Neural crest cell (in vitro differentiated cells): ENCODE measurements around the gene TIMM13. TPM values are rescaled to one million over a fixed set of nuclear protein-coding genes. Genes with fewer than 3 reads are reported as not detected.
"Not testable (repeated sequence)": the region's sequence is repeated elsewhere in the genome, so short reads cannot be mapped to it uniquely, and the experiment has no call there.

Experiments used
- DNase-seq: peaks from one replicate; pipeline ENCODE4 v3.0.0; 2021; ENCODE audit warnings: low read depth, mixed read lengths, low spot score
- H3K27ac Mint-ChIP-seq: one replicate; pipeline ENCODE4 v1.8.0; 2021; ENCODE audit warnings: mild to moderate bottlenecking, mixed read lengths; ENCODE audit not compliant: unreplicated experiment
- H3K27me3 Mint-ChIP-seq: 2 replicates; pipeline ENCODE4 v1.8.0; 2021; ENCODE audit warnings: low read depth, mild to moderate bottlenecking, mixed read lengths
- H3K36me3 Mint-ChIP-seq: 2 replicates; pipeline ENCODE4 v1.8.0; 2021; ENCODE audit warnings: low read depth, mild to moderate bottlenecking, mixed read lengths
- H3K4me1 Mint-ChIP-seq: 2 replicates; pipeline ENCODE4 v1.8.0; 2021; ENCODE audit warnings: mixed read lengths
- H3K4me3 Mint-ChIP-seq: one replicate; pipeline ENCODE4 v1.8.0; 2021; ENCODE audit warnings: mild to moderate bottlenecking, mixed read lengths
- H3K9me3 Mint-ChIP-seq: 2 replicates; pipeline ENCODE4 v1.8.0; 2021; ENCODE audit warnings: mixed read lengths
- total RNA-seq: library from RNA; stranded (reverse); gene quantifications from 2 replicates; pipeline ENCODE4 v1.2.1, GENCODE V29; 2021
- TF ChIP-seq, protein P1 (sequence below): fragments of 200-600 bp; sonication (generic); conservative IDR thresholded peaks from 2 replicates; pipeline ENCODE4 v1.5.0; 2021; ENCODE audit warnings: antibody characterized with exemption, mild to moderate bottlenecking

The TIMM13 gene
- total RNA-seq, 1 donor from 2014 or later, result 145 TPM

DNA sequence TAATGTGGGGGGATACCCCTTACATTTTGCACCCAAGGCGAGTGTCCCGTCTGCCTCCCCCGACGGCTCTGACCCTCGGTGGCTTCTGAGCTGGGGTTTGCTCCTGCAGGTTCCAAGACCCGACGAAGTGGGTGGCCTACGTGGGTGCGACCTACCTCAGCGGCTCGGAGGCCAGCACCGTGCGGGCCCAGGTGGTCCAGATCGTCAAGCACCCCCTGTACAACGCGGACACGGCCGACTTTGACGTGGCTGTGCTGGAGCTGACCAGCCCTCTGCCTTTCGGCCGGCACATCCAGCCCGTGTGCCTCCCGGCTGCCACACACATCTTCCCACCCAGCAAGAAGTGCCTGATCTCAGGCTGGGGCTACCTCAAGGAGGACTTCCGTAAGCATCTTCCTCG lies 19.1 kb downstream of the TIMM13 start:
- Mint-ChIP-seq H3K27ac (no peak overlapping the region), H3K4me1 (no peaks in the 10 kb centered on the region), H3K36me3 (no peaks in the 10 kb centered on the region)

DNA sequence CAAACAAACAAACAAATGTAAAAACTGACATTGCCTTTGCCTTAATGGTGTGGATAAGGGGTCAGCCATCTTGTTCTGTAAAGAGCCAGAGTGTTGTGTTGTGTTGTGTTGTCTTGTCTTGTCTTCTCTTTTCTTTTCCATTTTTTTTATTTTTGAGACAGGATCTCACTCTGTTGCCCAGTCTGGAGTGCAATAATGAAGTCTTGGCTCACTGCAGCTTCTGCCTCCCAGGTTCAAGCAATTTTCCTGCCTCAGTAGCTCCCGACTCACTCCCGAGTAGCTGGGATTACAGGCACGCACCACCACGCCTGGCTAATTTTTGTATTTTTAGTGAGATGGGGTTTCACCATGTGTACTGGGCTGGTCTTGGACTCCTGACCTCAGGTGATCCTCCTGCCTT lies 27.8 kb downstream of the TIMM13 start:
- no peak for DNase-seq
- Mint-ChIP-seq H3K4me3 (no peak overlapping the region), H3K36me3 (no peaks in the 10 kb centered on the region), H3K9me3 (peaks cover 3% of the 10 kb centered on the region), H3K27ac (no peak overlapping the region), H3K27me3 (no peaks in the 10 kb centered on the region), H3K4me1 (no peaks in the 10 kb centered on the region)
- TF ChIP-seq, protein P1, sequence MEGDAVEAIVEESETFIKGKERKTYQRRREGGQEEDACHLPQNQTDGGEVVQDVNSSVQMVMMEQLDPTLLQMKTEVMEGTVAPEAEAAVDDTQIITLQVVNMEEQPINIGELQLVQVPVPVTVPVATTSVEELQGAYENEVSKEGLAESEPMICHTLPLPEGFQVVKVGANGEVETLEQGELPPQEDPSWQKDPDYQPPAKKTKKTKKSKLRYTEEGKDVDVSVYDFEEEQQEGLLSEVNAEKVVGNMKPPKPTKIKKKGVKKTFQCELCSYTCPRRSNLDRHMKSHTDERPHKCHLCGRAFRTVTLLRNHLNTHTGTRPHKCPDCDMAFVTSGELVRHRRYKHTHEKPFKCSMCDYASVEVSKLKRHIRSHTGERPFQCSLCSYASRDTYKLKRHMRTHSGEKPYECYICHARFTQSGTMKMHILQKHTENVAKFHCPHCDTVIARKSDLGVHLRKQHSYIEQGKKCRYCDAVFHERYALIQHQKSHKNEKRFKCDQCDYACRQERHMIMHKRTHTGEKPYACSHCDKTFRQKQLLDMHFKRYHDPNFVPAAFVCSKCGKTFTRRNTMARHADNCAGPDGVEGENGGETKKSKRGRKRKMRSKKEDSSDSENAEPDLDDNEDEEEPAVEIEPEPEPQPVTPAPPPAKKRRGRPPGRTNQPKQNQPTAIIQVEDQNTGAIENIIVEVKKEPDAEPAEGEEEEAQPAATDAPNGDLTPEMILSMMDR, result no peak

More for the DNA sequence above, 19.1 kb downstream of the TIMM13 start:
- no peak for DNase-seq
- H3K9me3 Mint-ChIP-seq, result peaks cover 3% of the 10 kb centered on the region
- peaks cover 11% of the 10 kb centered on the region for H3K27me3 Mint-ChIP-seq
- H3K4me3 Mint-ChIP-seq, result no peak overlapping the region
- TF ChIP-seq, protein P1, result no peak

DNA sequence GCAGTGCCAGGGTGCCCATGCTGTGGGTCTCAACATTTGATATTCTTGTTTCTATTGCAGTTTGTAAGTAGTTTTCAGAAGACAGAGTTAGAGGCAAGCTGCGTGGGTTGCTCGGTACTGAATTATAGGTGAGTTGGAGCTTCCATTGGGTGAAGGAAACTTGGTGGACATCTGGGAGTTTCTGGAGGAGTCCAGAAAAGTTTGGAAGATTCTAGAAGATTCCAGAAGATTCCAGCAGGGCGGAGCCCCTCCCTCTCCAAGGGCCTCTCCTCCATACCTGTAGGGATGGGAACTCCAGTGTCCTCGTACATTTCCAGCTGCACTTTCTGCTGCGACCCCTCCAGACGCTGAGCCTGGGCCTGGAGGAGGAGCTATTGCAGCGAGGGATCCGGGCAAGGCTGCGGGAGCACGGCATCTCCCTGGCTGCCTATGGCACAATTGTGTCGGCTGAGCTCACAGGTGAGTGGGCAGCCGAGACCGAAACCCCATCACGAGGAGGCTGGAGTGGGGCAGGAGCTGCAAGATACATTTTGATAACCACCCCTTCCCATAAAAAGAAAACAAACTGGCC lies 28.6 kb downstream of the TIMM13 start:
- H3K27me3 Mint-ChIP-seq, result no peaks in the 10 kb centered on the region
- DNase-seq, result no peak
- no peak overlapping the region for H3K27ac Mint-ChIP-seq
- no peaks in the 10 kb centered on the region for H3K4me1 Mint-ChIP-seq
- H3K9me3 Mint-ChIP-seq, result no peaks in the 10 kb centered on the region
- H3K4me3 Mint-ChIP-seq, result no peak overlapping the region
- no peaks in the 10 kb centered on the region for H3K36me3 Mint-ChIP-seq
- TF ChIP-seq, protein P1, result no peak

DNA sequence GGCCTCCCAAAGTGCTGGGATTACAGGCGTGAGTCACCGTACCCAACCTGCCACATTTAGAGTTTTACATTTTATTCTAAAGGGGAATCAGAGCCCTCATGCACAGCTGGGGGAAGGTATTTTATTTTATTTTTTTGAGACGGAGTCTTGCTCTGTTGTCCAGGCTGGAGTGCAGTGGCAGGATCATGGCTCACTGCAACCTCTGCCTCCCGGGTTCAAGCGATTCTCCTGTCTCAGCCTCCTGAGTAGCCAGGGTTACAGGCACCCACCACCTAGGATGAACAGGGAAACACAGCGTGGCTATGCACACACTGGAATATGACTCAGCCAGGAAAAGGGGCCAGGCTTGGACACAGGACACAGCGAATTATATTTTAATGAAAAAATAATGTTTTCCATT lies 30.2 kb downstream of the TIMM13 start:
- H3K4me1 Mint-ChIP-seq, H3K4me3 Mint-ChIP-seq, H3K27ac Mint-ChIP-seq, H3K36me3 Mint-ChIP-seq, DNase-seq, H3K27me3 Mint-ChIP-seq, H3K9me3 Mint-ChIP-seq: not testable (repeated sequence)

DNA sequence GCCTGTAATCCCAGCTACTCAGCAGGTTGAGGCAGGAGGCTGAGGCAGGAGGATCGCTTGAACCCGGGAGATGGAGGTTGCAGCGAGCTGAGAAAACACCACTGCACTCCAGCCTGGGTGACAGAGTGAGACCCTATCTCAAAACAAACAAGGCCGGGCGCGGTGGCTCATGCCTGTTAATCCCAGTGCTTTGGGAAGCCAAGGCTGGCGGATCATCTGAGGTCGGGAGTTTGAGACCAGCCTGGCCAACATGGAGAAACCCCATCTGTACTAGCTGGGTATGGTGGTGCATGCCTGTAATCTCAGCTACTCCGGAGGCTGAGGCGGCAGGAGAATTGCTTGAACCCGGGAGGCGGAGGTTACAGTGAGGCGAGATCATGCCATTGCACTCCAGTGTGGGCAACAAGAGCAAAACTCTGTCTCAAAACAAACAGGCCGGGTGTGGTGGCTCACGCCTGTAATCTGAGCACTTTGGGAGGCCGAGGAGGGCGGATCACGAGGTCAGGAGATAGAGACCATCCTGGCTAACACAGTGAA lies 32.0 kb downstream of the TIMM13 start:
- H3K27ac Mint-ChIP-seq, H3K4me1 Mint-ChIP-seq, H3K27me3 Mint-ChIP-seq, H3K4me3 Mint-ChIP-seq, H3K9me3 Mint-ChIP-seq, DNase-seq, H3K36me3 Mint-ChIP-seq: not testable (repeated sequence)

DNA sequence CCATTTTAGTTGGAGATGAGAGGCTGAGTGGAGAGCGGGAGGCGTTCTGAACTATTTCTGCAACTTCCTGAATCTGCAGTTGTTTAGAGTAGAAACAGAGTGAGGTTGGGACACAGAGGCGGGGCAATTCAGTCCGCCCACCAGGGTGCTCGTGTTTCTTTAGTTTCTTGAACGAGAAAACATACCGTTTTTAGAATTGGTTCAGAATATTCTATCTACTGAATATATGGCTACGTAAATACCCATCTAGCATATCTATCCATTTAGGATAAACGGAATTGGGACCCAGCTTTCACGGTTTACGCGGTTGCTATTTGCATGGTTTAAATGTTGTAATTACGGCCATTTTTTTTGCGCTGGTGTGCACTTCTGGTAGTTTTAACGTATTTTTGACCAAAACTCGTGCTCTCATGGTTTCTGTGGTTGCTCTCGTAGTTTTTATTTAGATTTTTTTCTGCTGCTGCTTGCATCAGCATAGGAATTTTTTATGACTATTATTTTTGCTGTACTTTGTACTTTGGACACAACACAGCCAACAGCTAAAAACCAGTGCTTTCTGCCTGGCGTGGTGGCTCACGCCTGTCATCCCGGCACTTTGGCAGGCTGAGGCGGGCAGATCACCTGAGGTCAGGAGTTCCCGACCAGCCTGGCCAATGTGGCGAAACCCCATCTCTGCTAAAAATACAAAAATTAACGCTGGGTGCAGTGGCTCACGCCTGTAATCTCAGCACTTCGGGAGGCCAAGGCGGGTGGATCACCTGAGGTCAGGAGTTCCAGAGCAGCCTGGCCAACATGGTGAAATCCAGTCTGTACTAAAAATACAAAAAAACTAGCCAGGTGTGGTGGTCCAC lies 32.7 kb downstream of the TIMM13 start:
- peaks cover 6% of the 10 kb centered on the region for H3K4me1 Mint-ChIP-seq
- H3K27ac Mint-ChIP-seq, result no peak overlapping the region

More for the DNA sequence above, 32.7 kb downstream of the TIMM13 start:
- TF ChIP-seq, protein P1, result no peak
- DNase-seq, result no peak
- H3K27me3 Mint-ChIP-seq, result peaks cover 6% of the 10 kb centered on the region
- no peaks in the 10 kb centered on the region for H3K36me3 Mint-ChIP-seq
- H3K9me3 Mint-ChIP-seq, result peaks cover 2% of the 10 kb centered on the region
- H3K4me3 Mint-ChIP-seq, result no peak overlapping the region
